HG03139 (cell line): ENCODE results near the gene PLA2G4A.
A peak's percentile ranks its signal among the peaks of the same experiment; 100 is the strongest.

Experiments
- ATAC-seq: cut with Tn5 transposase; IDR thresholded peaks from one replicate; pipeline ENCODE4 v1.9.1; 2021; ENCODE audit not compliant: unreplicated experiment

The PLA2G4A gene

GRCh38 chr1:186974774-186975181 lies 146.0 kb downstream of the PLA2G4A start:
- ATAC-seq = no peak

DNA sequence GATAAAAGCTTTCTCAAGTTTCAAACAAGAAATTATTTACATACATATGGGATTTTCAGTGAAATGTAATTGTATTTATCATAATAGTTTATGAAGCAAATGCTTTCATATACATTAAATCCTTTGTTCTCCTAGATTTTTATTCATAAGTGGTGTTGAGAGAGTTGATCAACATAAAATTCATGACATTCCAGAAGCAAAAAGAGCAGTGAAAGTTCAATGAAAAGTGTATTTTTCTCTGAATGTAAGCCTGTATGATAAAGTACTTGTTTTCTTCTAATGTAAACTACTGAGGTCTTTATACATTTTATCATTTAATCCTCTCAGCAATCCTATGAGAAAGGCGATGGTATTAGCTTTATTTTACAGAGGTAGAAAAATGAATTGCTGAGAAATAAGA lies 146.5 kb downstream of the PLA2G4A start:
- ATAC-seq = no peak

DNA sequence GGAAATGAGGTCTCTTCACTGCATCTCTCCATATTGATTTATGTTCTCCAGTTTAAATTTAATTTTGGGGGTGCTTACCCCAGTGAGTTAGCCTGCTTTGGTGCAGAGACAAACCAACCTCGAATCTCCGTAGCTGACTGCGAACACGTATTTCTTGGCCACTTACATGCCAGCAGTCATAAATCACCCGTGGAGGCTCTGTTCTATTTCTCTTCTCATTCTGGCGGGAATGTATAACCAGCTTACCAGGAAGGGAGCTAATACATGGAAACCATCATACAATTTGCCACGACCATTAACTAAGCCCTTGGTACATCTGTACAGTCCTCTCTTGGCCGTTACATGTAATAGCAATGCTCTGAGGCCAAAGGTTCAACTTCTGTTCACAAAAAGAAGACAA lies 148.0 kb downstream of the PLA2G4A start:
- ATAC-seq = no peak

DNA sequence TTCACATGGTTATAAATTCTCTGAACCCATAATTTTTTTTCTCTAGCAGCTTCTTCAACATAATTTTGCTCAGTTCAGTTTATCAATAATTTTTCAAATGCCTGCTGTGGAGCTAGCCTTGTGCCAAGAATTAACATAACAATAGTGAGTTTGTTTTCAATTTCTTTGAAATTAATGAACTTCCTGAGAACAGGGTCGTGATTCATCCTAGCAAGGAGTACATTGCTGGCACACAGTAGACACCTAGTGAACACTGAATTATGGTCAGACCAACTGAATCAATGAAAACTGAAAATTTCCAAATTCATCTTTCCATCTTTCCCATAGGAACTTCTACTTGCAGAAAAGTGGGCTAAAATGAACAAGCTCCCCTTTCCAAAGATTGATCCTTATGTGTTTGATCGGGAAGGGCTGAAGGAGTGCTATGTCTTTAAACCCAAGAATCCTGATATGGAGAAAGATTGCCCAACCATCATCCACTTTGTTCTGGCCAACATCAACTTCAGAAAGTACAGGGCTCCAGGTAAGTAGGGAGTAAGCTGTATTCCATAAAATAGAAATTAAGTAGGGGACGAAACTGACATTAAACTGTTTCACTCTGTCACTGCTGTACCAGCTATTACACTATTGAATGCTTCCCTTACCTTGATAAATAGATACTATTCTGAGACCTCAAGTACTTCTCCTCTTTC lies 148.7 kb downstream of the PLA2G4A start:
- ATAC-seq = no peak

DNA sequence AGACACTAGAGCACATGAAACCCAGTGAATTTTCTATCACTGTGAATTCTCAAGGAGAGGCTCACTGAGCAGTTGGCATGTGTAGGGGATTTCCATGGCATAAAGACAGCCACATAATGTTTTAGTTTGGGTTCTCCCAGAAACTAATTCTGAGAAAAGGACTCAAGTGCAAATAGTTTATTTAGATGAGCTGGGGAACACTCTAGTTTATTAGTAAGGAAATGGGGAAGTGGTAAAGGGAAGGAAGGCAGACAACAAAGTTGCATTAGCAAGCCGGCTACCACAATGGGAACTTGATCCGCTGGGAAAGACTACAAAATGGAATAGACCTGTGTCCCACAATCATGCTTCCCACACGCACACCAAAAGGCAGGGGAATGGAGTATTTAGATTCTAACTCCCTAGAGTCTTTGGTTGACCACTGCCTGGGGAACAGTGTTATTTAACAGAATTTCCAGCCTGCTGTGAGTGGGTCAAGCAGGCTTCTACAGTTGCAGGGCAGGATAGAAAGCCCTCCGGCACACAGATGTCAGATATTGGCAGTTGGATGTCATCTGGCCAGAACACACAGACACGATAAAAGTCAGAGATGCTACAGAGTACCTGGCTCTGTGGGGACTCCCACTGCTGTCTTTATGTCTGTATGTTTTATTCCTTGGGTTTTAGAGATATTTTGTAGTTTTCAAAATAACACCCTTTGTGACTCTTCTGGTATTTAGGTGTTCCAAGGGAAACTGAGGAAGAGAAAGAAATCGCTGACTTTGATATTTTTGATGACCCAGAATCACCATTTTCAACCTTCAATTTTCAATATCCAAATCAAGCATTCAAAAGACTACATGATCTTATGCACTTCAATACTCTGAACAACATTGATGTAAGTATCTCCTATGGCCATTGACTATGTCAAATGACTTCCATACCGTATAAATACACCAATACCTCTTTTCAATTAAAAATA lies 150.1 kb downstream of the PLA2G4A start:
- no peak for ATAC-seq

DNA sequence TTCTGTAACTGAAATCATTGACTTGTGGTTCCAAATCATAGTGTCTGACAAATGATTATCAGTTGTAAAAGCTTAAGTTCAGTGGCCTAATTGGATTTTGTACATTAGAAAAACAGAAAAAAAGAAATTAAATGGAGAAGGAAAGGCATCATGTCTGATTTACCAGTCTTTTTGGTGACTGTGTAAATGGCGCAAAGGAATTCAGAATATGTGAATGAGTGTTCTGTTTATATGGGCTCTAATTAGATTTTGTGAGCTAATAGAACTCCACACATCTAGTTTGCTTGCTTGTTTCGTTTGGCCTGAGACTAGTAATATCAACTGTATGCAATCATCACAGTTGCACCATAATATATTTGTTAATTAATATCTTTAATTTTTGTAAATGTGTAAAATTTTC lies 151.7 kb downstream of the PLA2G4A start:
- no peak for ATAC-seq

DNA sequence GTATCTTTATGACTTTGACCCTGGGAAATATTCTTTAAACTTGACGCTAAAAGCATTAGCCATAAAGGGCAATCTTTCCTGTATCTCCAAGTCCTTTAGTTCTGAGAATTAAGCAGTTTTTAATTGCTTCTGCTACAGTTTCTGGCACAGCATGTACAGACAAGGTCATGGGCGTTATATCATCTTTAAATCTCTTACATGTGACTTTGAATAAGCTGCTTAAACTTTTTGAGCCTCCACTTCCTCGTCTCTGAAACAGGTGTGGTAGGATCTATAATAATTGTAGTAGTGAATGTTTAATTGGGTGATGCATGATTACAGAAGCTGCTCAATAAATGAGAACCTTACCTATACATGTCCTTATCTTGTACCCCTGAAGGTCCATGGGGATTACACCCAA lies 153.4 kb downstream of the PLA2G4A start:
- ATAC-seq = no peak

DNA sequence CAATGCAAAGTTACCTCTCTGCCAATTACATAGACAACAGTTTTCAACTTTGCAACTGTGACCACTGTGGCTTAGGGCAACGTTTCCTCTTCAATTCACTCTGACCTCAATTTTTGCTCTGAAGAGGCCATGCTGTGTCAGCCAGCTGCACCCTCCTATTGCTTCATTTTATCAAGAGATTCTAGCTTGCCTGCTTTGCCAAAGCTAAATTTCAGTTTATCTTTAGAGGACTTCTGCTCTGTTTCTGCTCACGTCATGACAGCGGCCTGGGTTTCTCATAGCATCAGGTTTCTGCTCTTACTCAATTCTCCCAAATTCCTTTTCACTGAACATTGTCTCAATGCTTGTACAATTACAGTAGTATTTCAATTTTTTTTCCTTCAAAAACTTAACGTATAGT lies 154.6 kb downstream of the PLA2G4A start:
- ATAC-seq = no peak

DNA sequence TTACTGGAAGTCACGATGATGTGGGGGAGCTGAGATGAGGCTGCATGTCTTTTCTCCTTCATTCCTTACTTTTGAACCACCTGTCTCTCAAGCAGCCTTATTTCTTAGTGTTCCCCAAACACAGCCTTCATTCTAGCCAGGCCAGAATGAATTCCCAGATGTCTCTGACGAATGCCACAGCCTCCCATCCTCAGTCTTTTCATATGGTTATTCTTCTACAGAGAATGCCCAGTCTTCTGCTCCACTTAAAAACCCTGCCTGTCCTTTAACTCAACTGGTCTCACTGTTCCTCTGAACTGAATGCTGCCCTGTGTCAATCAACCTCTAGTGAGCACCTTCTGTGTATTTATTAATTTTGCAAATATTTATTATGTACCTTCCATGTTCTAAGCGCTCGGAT lies 156.2 kb downstream of the PLA2G4A start:
- ATAC-seq = no peak

- ATAC-seq = peak; percentile 69
Observed at GRCh38 chr1:186985889-186986491, 157.2 kb downstream of the PLA2G4A start.

DNA sequence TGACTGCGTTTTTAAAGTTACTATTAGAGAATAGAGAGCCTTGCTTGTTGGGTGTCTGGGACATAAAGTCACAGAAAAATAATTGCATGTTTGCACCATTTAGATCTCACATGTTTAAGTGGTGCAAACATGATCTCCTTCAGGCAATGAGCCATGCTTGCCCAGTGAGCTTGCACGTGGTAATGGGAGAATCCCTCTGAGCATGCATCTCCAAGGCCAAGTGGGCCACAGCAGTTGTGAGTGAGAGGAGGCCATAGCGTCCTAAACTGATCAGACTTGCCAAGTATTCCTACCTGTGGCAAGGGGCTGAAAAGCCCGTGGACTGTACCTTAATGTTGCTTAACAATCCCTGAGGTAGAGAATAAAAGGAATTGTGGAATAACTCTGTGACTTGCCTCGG lies 158.3 kb downstream of the PLA2G4A start:
- no peak for ATAC-seq

GRCh38 chr1:186987769-186988168 lies 159.0 kb downstream of the PLA2G4A start:
- ATAC-seq = no peak

- no peak for ATAC-seq
Observed at GRCh38 chr1:186993996-186994395, 165.2 kb downstream of the PLA2G4A start.

- no peak for ATAC-seq
Observed at GRCh38 chr1:186994897-186995296, 166.1 kb downstream of the PLA2G4A start.

GRCh38 chr1:186996816-186997215 lies 168.1 kb downstream of the PLA2G4A start:
- ATAC-seq = no peak

DNA sequence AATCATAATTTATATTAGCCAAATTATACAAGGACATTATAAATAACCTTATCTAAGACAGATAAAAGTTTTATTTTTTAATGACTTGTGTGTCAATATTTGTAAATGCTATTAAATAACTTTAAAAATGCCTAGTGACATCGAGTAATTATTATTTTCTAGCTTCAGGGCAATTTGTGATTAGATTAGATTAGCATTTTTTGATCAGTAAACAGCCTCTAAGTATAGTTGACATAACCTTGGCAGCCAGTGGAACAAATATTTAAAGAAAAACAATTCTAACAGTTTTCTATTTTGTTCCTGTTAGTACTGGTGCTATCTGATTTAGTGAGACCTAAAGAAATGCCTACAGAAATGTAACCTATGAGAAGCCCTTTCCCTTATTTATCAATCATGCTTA lies 169.1 kb downstream of the PLA2G4A start:
- ATAC-seq = no peak

DNA sequence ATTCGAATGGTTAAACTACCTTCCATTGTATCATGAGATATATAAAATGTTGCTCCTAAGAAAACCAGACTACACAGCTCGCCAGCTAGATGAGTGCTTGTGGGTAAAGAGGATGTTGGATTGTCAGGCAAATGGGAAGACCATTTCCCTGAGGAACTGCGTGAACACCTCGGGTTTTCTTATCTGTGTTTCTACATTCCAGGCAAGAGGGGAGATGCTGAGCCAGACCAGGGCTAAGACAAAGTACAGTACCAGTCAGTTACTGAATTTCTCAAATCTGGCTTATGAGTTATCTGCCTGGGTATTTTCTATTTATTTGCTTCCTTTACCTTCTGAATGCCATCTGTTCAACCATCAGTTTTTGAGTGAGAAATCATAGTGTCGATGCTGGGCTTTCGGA lies 170.8 kb downstream of the PLA2G4A start:
- no peak for ATAC-seq

DNA sequence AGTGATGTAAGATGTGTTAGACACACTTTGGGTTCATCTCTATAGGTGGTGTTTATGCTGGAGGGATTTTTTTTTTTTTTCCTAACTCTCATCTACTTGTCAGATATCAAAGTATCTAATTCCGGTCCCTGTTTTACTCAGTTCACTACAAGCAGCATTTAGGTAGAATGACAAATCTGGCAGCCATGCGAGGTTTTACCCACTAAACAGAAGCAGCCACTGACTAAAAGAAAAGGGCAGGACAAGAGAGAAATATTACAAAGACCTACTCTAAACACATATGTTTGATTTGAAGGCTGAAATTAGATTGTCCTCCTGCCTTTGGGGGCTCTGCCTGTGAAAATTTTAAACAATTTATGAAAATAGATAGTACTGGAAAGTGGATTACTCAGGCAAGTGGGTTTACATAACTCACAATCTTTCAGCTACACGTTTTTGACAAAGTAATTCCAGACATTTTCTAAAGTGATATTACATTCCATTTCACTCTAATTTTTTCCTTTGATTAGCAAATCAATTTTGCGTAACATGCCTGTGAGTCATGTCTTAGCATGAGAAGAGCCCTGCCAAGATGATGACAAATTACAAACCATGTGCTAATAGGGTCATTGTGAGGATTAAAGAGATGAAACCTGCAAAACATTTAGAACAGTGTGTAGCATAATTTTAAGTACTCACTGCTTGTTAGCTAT lies 172.6 kb downstream of the PLA2G4A start:
- ATAC-seq = no peak

- ATAC-seq = no peak
Observed at GRCh38 chr1:187003353-187003752, 174.6 kb downstream of the PLA2G4A start.

DNA sequence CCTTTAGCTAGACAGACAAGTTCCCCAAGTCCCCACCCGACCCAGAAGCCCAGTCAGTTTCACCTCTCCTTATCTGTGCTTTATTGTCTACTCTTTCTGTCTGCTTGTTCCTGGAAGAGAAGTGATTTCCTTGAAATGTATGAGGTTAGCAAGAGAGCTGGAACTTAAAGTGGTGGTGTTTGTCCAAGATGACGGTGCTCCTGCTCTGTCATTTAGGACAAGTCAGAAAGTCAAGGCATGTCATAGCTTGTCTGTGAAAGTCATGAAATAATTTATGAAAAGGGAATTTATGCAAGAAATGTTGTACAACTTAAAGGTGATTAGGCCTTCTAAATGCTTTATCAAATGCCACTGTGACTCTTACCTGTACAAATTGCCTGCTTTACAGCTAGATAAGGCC lies 178.1 kb downstream of the PLA2G4A start:
- ATAC-seq = no peak

- no peak for ATAC-seq
Observed at GRCh38 chr1:187009320-187009719, 180.6 kb downstream of the PLA2G4A start.
